Measurements from ENCODE around the gene PPIB.

DNA sequence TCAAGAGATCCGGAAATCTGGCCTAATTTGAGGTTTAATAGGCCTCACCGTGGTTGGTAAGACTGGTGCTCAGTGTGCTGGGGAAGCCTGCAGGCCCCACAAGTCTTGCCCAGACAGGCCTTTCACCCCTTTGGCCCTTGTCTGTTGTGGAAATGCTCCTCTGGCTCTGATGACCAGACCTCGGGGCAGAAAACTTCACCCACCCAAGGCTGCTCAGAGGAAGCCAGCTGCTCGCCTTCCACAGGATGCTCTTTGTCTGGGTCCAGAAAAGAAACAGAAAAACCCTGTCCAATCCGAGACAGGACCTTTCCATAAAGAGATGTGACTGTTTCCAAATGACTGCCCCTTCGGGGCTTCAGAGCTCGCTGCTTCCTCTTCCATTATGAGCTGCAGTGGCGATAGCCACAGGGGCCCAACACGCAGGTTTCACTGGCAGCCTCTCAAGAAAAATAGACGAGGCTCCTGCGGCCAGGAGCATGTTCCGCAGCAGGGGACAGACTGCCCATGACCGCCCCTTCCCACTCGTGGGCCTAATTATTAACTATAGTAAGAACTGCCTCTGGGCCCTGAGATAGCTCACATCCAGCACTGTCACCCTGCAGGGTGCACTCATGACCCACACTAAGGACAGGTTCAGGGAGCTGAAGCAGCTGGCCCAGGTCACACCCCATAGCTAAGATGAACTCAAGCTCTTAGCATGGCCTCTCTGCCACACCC, 18.1 kb downstream of the PPIB start:
- TF ChIP-seq, protein P1, sequence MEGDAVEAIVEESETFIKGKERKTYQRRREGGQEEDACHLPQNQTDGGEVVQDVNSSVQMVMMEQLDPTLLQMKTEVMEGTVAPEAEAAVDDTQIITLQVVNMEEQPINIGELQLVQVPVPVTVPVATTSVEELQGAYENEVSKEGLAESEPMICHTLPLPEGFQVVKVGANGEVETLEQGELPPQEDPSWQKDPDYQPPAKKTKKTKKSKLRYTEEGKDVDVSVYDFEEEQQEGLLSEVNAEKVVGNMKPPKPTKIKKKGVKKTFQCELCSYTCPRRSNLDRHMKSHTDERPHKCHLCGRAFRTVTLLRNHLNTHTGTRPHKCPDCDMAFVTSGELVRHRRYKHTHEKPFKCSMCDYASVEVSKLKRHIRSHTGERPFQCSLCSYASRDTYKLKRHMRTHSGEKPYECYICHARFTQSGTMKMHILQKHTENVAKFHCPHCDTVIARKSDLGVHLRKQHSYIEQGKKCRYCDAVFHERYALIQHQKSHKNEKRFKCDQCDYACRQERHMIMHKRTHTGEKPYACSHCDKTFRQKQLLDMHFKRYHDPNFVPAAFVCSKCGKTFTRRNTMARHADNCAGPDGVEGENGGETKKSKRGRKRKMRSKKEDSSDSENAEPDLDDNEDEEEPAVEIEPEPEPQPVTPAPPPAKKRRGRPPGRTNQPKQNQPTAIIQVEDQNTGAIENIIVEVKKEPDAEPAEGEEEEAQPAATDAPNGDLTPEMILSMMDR (conservative IDR thresholded peaks at IDR 0.05; ENCODE audit: low read depth, low read length) = no peak
- TF ChIP-seq EZH2phosphoT487 (IDR thresholded peaks at IDR 0.05; ENCODE audit: borderline replicate concordance, low read length) (no peak), EZH2 (IDR thresholded peaks at IDR 0.05; ENCODE audit: low read length, unreplicated experiment) (no peak)

Measured in PC-3 (cell line).